Urinary bladder (tissue), 4 donors: Measurements from ENCODE around the gene IGSF21. TPM values are rescaled to one million over a fixed set of nuclear protein-coding genes. Genes with fewer than 3 reads are reported as not detected.
A peak's percentile ranks its signal among the peaks of the same experiment; 100 is the strongest.

Experiments
- DNase-seq: peaks from one replicate; pipeline ENCODE4 v3.0.0-alpha.2; 2015; ENCODE audit errors: extremely low spot score
- H3K27ac ChIP-seq: one replicate; pipeline ENCODE4 v1.5.1; 2013; ENCODE audit warnings: low read depth, mild to moderate bottlenecking, moderate library complexity
- H3K36me3 ChIP-seq: one replicate; pipeline ENCODE4 v1.6.1; 2013; ENCODE audit warnings: mild to moderate bottlenecking, moderate library complexity; ENCODE audit not compliant: insufficient read depth
- H3K4me1 ChIP-seq: one replicate; pipeline ENCODE4 v1.6.1; 2013; ENCODE audit warnings: mild to moderate bottlenecking, moderate library complexity; ENCODE audit not compliant: insufficient read depth
- H3K4me3 ChIP-seq: one replicate; pipeline ENCODE4 v1.5.1; 2013; ENCODE audit warnings: low read depth, low read length
- WGBS: extraction: QIAGEN DNeasy Blood & Tissue Kit; methylation state at CpG from one replicate; pipeline ENCODE4 v1.1.7; 2013; 5-methylcytosine and 5-hydroxymethylcytosine counted together
- polyA plus RNA-seq: library from polyadenylated mRNA; stranded (reverse); fragments of 200-250 nt; gene quantifications from one replicate; pipeline ENCODE4 v1.2.3, GENCODE V29; 2013
- total RNA-seq: library from RNA; depleted of rRNA; stranded (reverse); fragments of >200 nt; gene quantifications from one replicate; pipeline ENCODE4 v1.2.3, GENCODE V29; 2014
- donor health status: healthy with polysubstance abuse.
- donor health status: healthy.

The IGSF21 gene
- total and polyA plus RNA-seq, 2 donors: 1.1 to 8.2 TPM

- WGBS: 81% methylated on average over 7 of the region's 7 CpGs
- Histone ChIP-seq H3K4me3 (no peak overlapping the region), H3K36me3 (no peaks in the 10 kb centered on the region), H3K27ac (no peak overlapping the region), H3K4me1 (no peaks in the 10 kb centered on the region)
- DNase-seq: no peak
Measured at GRCh38 chr1:18103788-18104421, 3.7 kb upstream of the IGSF21 start.

- DNase-seq: no peak
- 57% methylated on average over 9 of the region's 9 CpGs for WGBS
- H3K36me3 ChIP-seq: no peaks in the 10 kb centered on the region
- no peak overlapping the region for H3K4me3 ChIP-seq
- H3K4me1 ChIP-seq: no peaks in the 10 kb centered on the region
- H3K27ac ChIP-seq: no peak overlapping the region
Measured at GRCh38 chr1:18104546-18105100, 3.0 kb upstream of the IGSF21 start.

- 93% methylated on average over 4 of the region's 4 CpGs for WGBS
- Histone ChIP-seq H3K27ac (no peak overlapping the region), H3K36me3 (no peaks in the 10 kb centered on the region), H3K4me1 (no peaks in the 10 kb centered on the region), H3K4me3 (no peak overlapping the region)
- no peak for DNase-seq
Measured at GRCh38 chr1:18105196-18105595, 2.4 kb upstream of the IGSF21 start.

- Histone ChIP-seq H3K4me1 (no peaks in the 10 kb centered on the region), H3K4me3 (no peak overlapping the region), H3K36me3 (no peaks in the 10 kb centered on the region), H3K27ac (no peak overlapping the region)
- WGBS: 4% methylated on average over 26 of the region's 26 CpGs
- DNase-seq: no peak
Measured at GRCh38 chr1:18108299-18109057, 880 bp downstream of the IGSF21 start.

GRCh38 chr1:18109058-18109755 lies 1.6 kb downstream of the IGSF21 start:
- Histone ChIP-seq H3K4me3 (no peak overlapping the region), H3K27ac (no peak overlapping the region), H3K4me1 (no peaks in the 10 kb centered on the region), H3K36me3 (no peaks in the 10 kb centered on the region)
- 2% methylated on average over 32 of the region's 32 CpGs for WGBS
- DNase-seq: no peak

- no peak for DNase-seq
- WGBS: 1% methylated on average over 60 of the region's 60 CpGs
- Histone ChIP-seq H3K4me3 (peak overlapping the region; percentile 2), H3K36me3 (no peaks in the 10 kb centered on the region), H3K4me1 (no peaks in the 10 kb centered on the region), H3K27ac (no peak overlapping the region)
Measured at GRCh38 chr1:18109756-18110597, 2.4 kb downstream of the IGSF21 start.

GRCh38 chr1:18110598-18110939 lies 3.0 kb downstream of the IGSF21 start:
- WGBS: 3% methylated on average over 17 of the region's 17 CpGs
- H3K36me3 ChIP-seq: no peaks in the 10 kb centered on the region
- H3K4me1 ChIP-seq: no peaks in the 10 kb centered on the region
- no peak overlapping the region for H3K27ac ChIP-seq
- DNase-seq: no peak
- peak overlapping the region; percentile 2 for H3K4me3 ChIP-seq

- H3K36me3 ChIP-seq: no peaks in the 10 kb centered on the region
- H3K4me1 ChIP-seq: no peaks in the 10 kb centered on the region
- no peak overlapping the region for H3K27ac ChIP-seq
- DNase-seq: no peak
- WGBS: 3% methylated on average over 30 of the region's 30 CpGs
- H3K4me3 ChIP-seq: no peak overlapping the region
Measured at GRCh38 chr1:18110968-18111367, 3.4 kb downstream of the IGSF21 start.

GRCh38 chr1:18111605-18112297 lies 4.2 kb downstream of the IGSF21 start:
- DNase-seq: no peak

GRCh38 chr1:18112611-18113010 lies 5.0 kb downstream of the IGSF21 start:
- Histone ChIP-seq H3K4me3 (no peak overlapping the region), H3K4me1 (no peaks in the 10 kb centered on the region), H3K36me3 (no peaks in the 10 kb centered on the region), H3K27ac (no peak overlapping the region)
- DNase-seq: no peak
- WGBS: 91% methylated on average over 3 of the region's 3 CpGs

More at GRCh38 chr1:18111605-18112297, 4.2 kb downstream of the IGSF21 start:
- Histone ChIP-seq H3K4me1 (no peaks in the 10 kb centered on the region), H3K36me3 (no peaks in the 10 kb centered on the region), H3K27ac (no peak overlapping the region), H3K4me3 (no peak overlapping the region)
- WGBS: 50% methylated on average over 12 of the region's 12 CpGs

GRCh38 chr1:18114726-18115410 lies 7.3 kb downstream of the IGSF21 start:
- Histone ChIP-seq H3K36me3 (no peaks in the 10 kb centered on the region), H3K4me3 (no peak overlapping the region), H3K4me1 (no peaks in the 10 kb centered on the region), H3K27ac (no peak overlapping the region)
- no peak for DNase-seq
- 86% methylated on average over 3 of the region's 3 CpGs for WGBS

GRCh38 chr1:18116777-18117176 lies 9.2 kb downstream of the IGSF21 start:
- H3K4me3 ChIP-seq: no peak overlapping the region
- H3K27ac ChIP-seq: no peak overlapping the region
- H3K36me3 ChIP-seq: no peaks in the 10 kb centered on the region
- H3K4me1 ChIP-seq: no peaks in the 10 kb centered on the region
- no peak for DNase-seq
- 97% methylated on average over 1 of the region's 1 CpG for WGBS
